ENCODE results near the gene ATP6AP1. TPM values are rescaled to one million over a fixed set of nuclear protein-coding genes. Genes with fewer than 3 reads are reported as not detected.

ATP6AP1 gene
- total and polyA plus RNA-seq, 9 of the 15 experiments (the other 6 are each of a cell fraction or from before 2014, with no cell fraction given) = 8.3 to 90.5 (median 52.9) TPM

- TF ChIP-seq ZNF561 (CRISPR knock-in tag; conservative IDR thresholded peaks at IDR 0.05) (no peak), STAT6 (CRISPR knock-in tag; IDR thresholded peaks at IDR 0.05) (no peak), ZMIZ1 (IDR thresholded peaks at IDR 0.05; ENCODE audit: low read depth in 2 of 2, low read length in 2 of 2) (no peak), RFX7 (CRISPR knock-in tag; IDR thresholded peaks at IDR 0.05) (no peak), SIN3A (IDR thresholded peaks at IDR 0.05; ENCODE audit: borderline replicate concordance in 2 of 2, control insufficient read depth in 1 of 2, low read depth in 2 of 2, low read length in 2 of 2) (no peak), KDM4B (IDR thresholded peaks at IDR 0.05; ENCODE audit: borderline replicate concordance in 2 of 2, low read depth in 1 of 2) (no peak), MAFF (IDR thresholded peaks at IDR 0.05; ENCODE audit: low read length) (no peak)
These were observed 13.7 kb downstream of the ATP6AP1 start (continued) for GRCh38 chrX:154441984-154442707.

All from K562 (cell line).